ENCODE measurements around the gene SNX9.

SNX9 gene

GRCh38 chr6:157822245-157823000 lies 623 bp upstream of the SNX9 start:
- H3K27me3 ChIP-seq (ENCODE audit: control insufficient read depth, insufficient read depth, low read length): no peaks in the 10 kb centered on the region
- H3K4me3 ChIP-seq (ENCODE audit: low read length): no peak overlapping the region
- no peaks in the 10 kb centered on the region for H3K9me3 ChIP-seq (ENCODE audit: control insufficient read depth, low read length)
- peak overlapping the region; percentile 86 for H3K9ac ChIP-seq (ENCODE audit: low read length)
- peaks cover 8% of the 10 kb centered on the region for H3K4me1 ChIP-seq (ENCODE audit: control insufficient read depth, insufficient read depth, low read length)
- no peaks in the 10 kb centered on the region for H3K36me3 ChIP-seq (ENCODE audit: control insufficient read depth, insufficient read depth, low read length)

DNA sequence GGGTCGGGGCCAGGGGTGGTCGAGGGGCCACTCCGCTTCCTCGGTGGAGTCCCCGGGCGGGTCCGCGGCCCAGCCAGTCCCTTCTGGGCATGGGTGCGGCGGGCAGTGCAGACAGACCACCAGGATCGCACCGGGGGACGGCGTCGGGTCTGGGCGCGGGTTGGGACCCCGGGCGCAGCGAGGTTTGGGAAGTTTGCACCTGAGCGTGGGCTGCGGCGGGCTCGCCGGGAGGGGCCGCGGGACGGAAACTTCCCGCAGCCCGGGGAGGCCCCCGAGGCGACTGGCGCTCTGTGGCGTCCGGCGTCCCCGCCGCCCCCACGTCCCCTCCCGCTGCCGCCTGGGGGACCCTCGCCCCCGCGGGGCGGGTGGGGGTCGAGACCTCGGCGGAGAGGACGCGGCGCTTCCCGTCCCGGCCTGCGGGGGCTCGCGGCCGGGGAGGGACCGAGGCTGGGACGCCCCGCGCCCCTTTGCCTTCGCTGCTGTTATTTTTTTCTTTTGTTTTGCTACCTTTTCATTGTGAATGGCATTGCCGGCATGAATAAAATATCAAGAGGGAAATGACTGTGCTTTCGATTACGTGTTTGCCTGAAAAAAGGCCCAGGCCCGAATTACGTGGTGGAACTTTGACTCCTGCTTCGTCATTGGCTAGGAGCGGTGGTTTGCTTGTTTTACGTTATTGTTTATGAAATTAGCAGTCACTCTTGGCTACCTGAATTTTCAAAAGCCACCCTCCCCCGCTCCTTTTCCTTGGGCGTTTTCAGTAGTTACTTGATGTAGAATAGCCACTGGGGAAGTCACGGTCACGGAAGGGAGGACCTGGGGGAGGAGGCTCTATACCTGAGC lies 703 bp downstream of the SNX9 start:
- H3K4me3 ChIP-seq (ENCODE audit: low read length): peak overlapping the region; percentile 79
- no peaks in the 10 kb centered on the region for H3K27me3 ChIP-seq (ENCODE audit: control insufficient read depth, insufficient read depth, low read length)
- H3K9ac ChIP-seq (ENCODE audit: low read length): peak overlapping the region; percentile 99
- peaks cover 1% of the 10 kb centered on the region for H3K4me1 ChIP-seq (ENCODE audit: control insufficient read depth, insufficient read depth, low read length)
- H3K36me3 ChIP-seq (ENCODE audit: control insufficient read depth, insufficient read depth, low read length): no peaks in the 10 kb centered on the region
- no peaks in the 10 kb centered on the region for H3K9me3 ChIP-seq (ENCODE audit: control insufficient read depth, low read length)

GRCh38 chr6:157825243-157825904 lies 2.3 kb downstream of the SNX9 start:
- no peaks in the 10 kb centered on the region for H3K4me1 ChIP-seq (ENCODE audit: control insufficient read depth, insufficient read depth, low read length)
- H3K27me3 ChIP-seq (ENCODE audit: control insufficient read depth, insufficient read depth, low read length): no peaks in the 10 kb centered on the region
- no peak overlapping the region for H3K4me3 ChIP-seq (ENCODE audit: low read length)
- no peak overlapping the region for H3K9ac ChIP-seq (ENCODE audit: low read length)
- H3K36me3 ChIP-seq (ENCODE audit: control insufficient read depth, insufficient read depth, low read length): no peaks in the 10 kb centered on the region
- H3K9me3 ChIP-seq (ENCODE audit: control insufficient read depth, low read length): no peaks in the 10 kb centered on the region

- Histone ChIP-seq H3K36me3 (ENCODE audit: control insufficient read depth, insufficient read depth, low read length) (no peaks in the 10 kb centered on the region), H3K4me3 (ENCODE audit: low read length) (no peak overlapping the region), H3K9ac (ENCODE audit: low read length) (no peak overlapping the region), H3K4me1 (ENCODE audit: control insufficient read depth, insufficient read depth, low read length) (peaks cover 18% of the 10 kb centered on the region), H3K9me3 (ENCODE audit: control insufficient read depth, low read length) (no peaks in the 10 kb centered on the region), H3K27me3 (ENCODE audit: control insufficient read depth, insufficient read depth, low read length) (no peaks in the 10 kb centered on the region)
These were observed 7.4 kb downstream of the SNX9 start for GRCh38 chr6:157830354-157831017.

GRCh38 chr6:157831018-157831369 lies 7.9 kb downstream of the SNX9 start:
- peaks cover 18% of the 10 kb centered on the region for H3K4me1 ChIP-seq (ENCODE audit: control insufficient read depth, insufficient read depth, low read length)

GRCh38 chr6:157831424-157832249 lies 8.6 kb downstream of the SNX9 start:
- H3K4me3 ChIP-seq (ENCODE audit: low read length): no peak overlapping the region
- H3K4me1 ChIP-seq (ENCODE audit: control insufficient read depth, insufficient read depth, low read length): peaks cover 18% of the 10 kb centered on the region
- H3K27me3 ChIP-seq (ENCODE audit: control insufficient read depth, insufficient read depth, low read length): no peaks in the 10 kb centered on the region
- no peaks in the 10 kb centered on the region for H3K9me3 ChIP-seq (ENCODE audit: control insufficient read depth, low read length)
- H3K36me3 ChIP-seq (ENCODE audit: control insufficient read depth, insufficient read depth, low read length): no peaks in the 10 kb centered on the region
- H3K9ac ChIP-seq (ENCODE audit: low read length): no peak overlapping the region

More at GRCh38 chr6:157831018-157831369, 7.9 kb downstream of the SNX9 start:
- H3K36me3 ChIP-seq (ENCODE audit: control insufficient read depth, insufficient read depth, low read length): no peaks in the 10 kb centered on the region
- no peaks in the 10 kb centered on the region for H3K27me3 ChIP-seq (ENCODE audit: control insufficient read depth, insufficient read depth, low read length)
- no peaks in the 10 kb centered on the region for H3K9me3 ChIP-seq (ENCODE audit: control insufficient read depth, low read length)
- H3K9ac ChIP-seq (ENCODE audit: low read length): no peak overlapping the region
- no peak overlapping the region for H3K4me3 ChIP-seq (ENCODE audit: low read length)

DNA sequence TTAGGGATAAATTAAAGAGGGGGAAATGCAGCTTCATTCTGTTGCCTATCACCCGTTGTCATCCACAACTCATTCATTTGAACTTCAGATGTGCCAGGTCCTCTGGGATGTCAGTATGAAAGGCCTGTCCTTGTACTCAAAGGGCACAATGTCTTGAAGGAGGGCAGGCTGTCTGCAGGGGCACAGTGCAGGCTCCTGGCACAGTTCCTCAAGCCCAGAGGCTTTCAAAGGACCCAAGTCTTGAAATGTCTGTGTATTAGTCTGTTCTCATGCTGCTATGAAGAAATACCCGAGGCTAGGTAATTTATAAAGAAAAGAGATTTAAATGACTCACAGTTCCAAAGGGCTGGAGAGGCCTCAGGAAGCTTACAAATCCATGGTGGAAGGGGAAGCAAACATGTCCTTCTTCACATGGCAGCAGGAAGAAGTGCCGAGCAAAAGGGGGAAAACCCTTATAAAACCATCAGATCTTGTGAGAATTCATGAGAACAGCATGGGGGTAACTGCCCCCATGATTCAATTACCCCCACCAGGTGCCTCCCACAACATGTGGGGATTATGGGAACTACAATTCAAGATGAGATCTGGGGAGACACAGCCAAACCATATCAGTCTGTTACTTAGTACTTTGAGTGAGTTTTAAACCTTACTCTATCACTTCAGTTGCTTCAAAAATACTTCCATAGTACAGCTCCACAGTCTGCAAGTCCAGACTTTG lies 9.4 kb downstream of the SNX9 start:
- Histone ChIP-seq H3K4me3 (ENCODE audit: low read length) (no peak overlapping the region), H3K36me3 (ENCODE audit: control insufficient read depth, insufficient read depth, low read length) (no peaks in the 10 kb centered on the region), H3K9me3 (ENCODE audit: control insufficient read depth, low read length) (no peaks in the 10 kb centered on the region), H3K4me1 (ENCODE audit: control insufficient read depth, insufficient read depth, low read length) (peaks cover 18% of the 10 kb centered on the region), H3K27me3 (ENCODE audit: control insufficient read depth, insufficient read depth, low read length) (no peaks in the 10 kb centered on the region), H3K9ac (ENCODE audit: low read length) (no peak overlapping the region)

DNA sequence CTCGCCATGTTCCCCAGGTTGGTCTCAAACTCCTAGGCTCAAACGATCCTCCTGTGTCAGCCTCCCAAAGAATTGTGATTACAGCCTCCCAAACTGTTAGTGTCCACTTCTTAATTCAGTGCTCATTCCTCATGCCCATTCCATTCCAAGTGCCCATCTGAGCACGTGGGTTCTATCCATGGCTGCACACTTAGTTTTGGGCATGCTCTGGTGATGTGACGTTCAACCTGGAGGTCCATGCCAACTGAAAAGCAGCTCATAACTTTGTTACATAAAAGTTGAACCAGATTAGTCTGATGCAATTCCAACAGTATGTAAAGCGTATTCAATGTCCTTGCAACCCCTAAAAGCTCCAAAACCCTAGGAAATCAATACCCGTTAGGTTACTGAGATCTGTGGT lies 11.5 kb downstream of the SNX9 start:
- Histone ChIP-seq H3K4me3 (ENCODE audit: low read length) (no peak overlapping the region), H3K9me3 (ENCODE audit: control insufficient read depth, low read length) (no peaks in the 10 kb centered on the region), H3K4me1 (ENCODE audit: control insufficient read depth, insufficient read depth, low read length) (peaks cover 24% of the 10 kb centered on the region), H3K36me3 (ENCODE audit: control insufficient read depth, insufficient read depth, low read length) (no peaks in the 10 kb centered on the region), H3K9ac (ENCODE audit: low read length) (no peak overlapping the region), H3K27me3 (ENCODE audit: control insufficient read depth, insufficient read depth, low read length) (no peaks in the 10 kb centered on the region)

GRCh38 chr6:157838718-157839430 lies 15.8 kb downstream of the SNX9 start:
- Histone ChIP-seq H3K27me3 (ENCODE audit: control insufficient read depth, insufficient read depth, low read length) (no peaks in the 10 kb centered on the region), H3K9me3 (ENCODE audit: control insufficient read depth, low read length) (no peaks in the 10 kb centered on the region), H3K4me3 (ENCODE audit: low read length) (no peak overlapping the region), H3K9ac (ENCODE audit: low read length) (no peak overlapping the region), H3K4me1 (ENCODE audit: control insufficient read depth, insufficient read depth, low read length) (peaks cover 36% of the 10 kb centered on the region), H3K36me3 (ENCODE audit: control insufficient read depth, insufficient read depth, low read length) (no peaks in the 10 kb centered on the region)

GRCh38 chr6:157839606-157840005 lies 16.6 kb downstream of the SNX9 start:
- H3K4me3 ChIP-seq (ENCODE audit: low read length): no peak overlapping the region
- no peaks in the 10 kb centered on the region for H3K36me3 ChIP-seq (ENCODE audit: control insufficient read depth, insufficient read depth, low read length)
- H3K9me3 ChIP-seq (ENCODE audit: control insufficient read depth, low read length): no peaks in the 10 kb centered on the region
- peaks cover 40% of the 10 kb centered on the region for H3K4me1 ChIP-seq (ENCODE audit: control insufficient read depth, insufficient read depth, low read length)
- no peaks in the 10 kb centered on the region for H3K27me3 ChIP-seq (ENCODE audit: control insufficient read depth, insufficient read depth, low read length)
- no peak overlapping the region for H3K9ac ChIP-seq (ENCODE audit: low read length)
